Astrocyte (in vitro differentiated cells and primary cell): Measurements from ENCODE around the gene KIAA0513. TPM values are rescaled to one million over a fixed set of nuclear protein-coding genes. Genes with fewer than 3 reads are reported as not detected.

Experiments
- DNase-seq: peaks from one replicate; pipeline ENCODE4 v3.0.0-alpha.2; 2010; ENCODE audit warnings: low read depth
- FAIRE-seq: peaks from 2 replicates; lab custom pipeline; 2011; peaks lifted over from hg19 to GRCh38; lab: Jason Lieb, UNC
- H2AFZ ChIP-seq: 2 replicates; pipeline ENCODE4 v1.6.0; 2012; ENCODE audit warnings: low read depth, low read length, inconsistent platforms
- H3K27ac ChIP-seq: 2 replicates; pipeline ENCODE4 v1.5.1; 2011; ENCODE audit warnings: low read depth, low read length, inconsistent platforms
- H3K27me3 ChIP-seq: 2 replicates; pipeline ENCODE4 v1.6.0; 2011; ENCODE audit warnings: low read length, inconsistent platforms; ENCODE audit not compliant: insufficient read depth
- H3K36me3 ChIP-seq: 2 replicates; pipeline ENCODE4 v1.5.1; 2011; ENCODE audit warnings: low read length, inconsistent platforms; ENCODE audit not compliant: insufficient read depth
- H3K4me1 ChIP-seq: 2 replicates; pipeline ENCODE4 v1.5.1; 2011; ENCODE audit warnings: low read length, inconsistent platforms; ENCODE audit not compliant: insufficient read depth
- H3K4me2 ChIP-seq: 2 replicates; pipeline ENCODE4 v1.6.0; 2012; ENCODE audit warnings: low read length, inconsistent platforms
- H3K4me3 ChIP-seq: 2 replicates; pipeline ENCODE4 v1.5.1; 2011; ENCODE audit warnings: low read depth, mild to moderate bottlenecking, low read length, inconsistent platforms; ENCODE audit not compliant: insufficient read depth
- H3K79me2 ChIP-seq: 2 replicates; pipeline ENCODE4 v1.6.0; 2012; ENCODE audit warnings: mild to moderate bottlenecking, low read length, inconsistent platforms; ENCODE audit not compliant: insufficient read depth
- H3K9ac ChIP-seq: 2 replicates; pipeline ENCODE4 v1.6.0; 2012; ENCODE audit warnings: mild to moderate bottlenecking, low read length, inconsistent platforms
- H3K9me3 ChIP-seq: 2 replicates; pipeline ENCODE4 v1.5.1; 2012; ENCODE audit warnings: low read depth, mild to moderate bottlenecking, low read length, inconsistent platforms; ENCODE audit not compliant: insufficient read depth
- H4K20me1 ChIP-seq: 2 replicates; pipeline ENCODE4 v1.6.0; 2012; ENCODE audit warnings: low read length, inconsistent platforms; ENCODE audit not compliant: insufficient read depth
- H3K27ac Mint-ChIP-seq: one replicate; pipeline ENCODE4 v1.8.0; 2021; ENCODE audit warnings: mild to moderate bottlenecking, mixed read lengths; ENCODE audit not compliant: unreplicated experiment
- H3K27me3 Mint-ChIP-seq: one replicate; pipeline ENCODE4 v1.8.0; 2021; ENCODE audit warnings: low read depth, mixed read lengths; ENCODE audit not compliant: unreplicated experiment
- H3K36me3 Mint-ChIP-seq: one replicate; pipeline ENCODE4 v1.8.0; 2021; ENCODE audit warnings: low read depth, mixed read lengths; ENCODE audit not compliant: unreplicated experiment
- H3K4me1 Mint-ChIP-seq: one replicate; pipeline ENCODE4 v1.8.0; 2021; ENCODE audit warnings: low read depth, mixed read lengths; ENCODE audit not compliant: unreplicated experiment
- H3K4me3 Mint-ChIP-seq: one replicate; pipeline ENCODE4 v1.8.0; 2021; ENCODE audit warnings: mild to moderate bottlenecking, moderate library complexity, mixed read lengths; ENCODE audit not compliant: unreplicated experiment
- H3K9me3 Mint-ChIP-seq: one replicate; pipeline ENCODE4 v1.8.0; 2021; ENCODE audit warnings: mild to moderate bottlenecking, mixed read lengths; ENCODE audit not compliant: unreplicated experiment
- EZH2 ChIP-seq: IDR thresholded peaks from 2 replicates; pipeline ENCODE4 v1.6.1; 2012; ENCODE audit warnings: mild to moderate bottlenecking, low read length, inconsistent platforms; ENCODE audit not compliant: insufficient read depth
- total RNA-seq: library from RNA; stranded (reverse); gene quantifications from 2 replicates; pipeline ENCODE4 v1.2.1, GENCODE V29; 2021
- TF ChIP-seq, protein P1 (sequence below): IDR thresholded peaks from 2 replicates; pipeline ENCODE4 v1.5.1; 2011; ENCODE audit warnings: low read depth, mild to moderate bottlenecking, inconsistent platforms, low read length, moderate library complexity; ENCODE audit not compliant: insufficient read depth

Gene KIAA0513
- total RNA-seq, 1 donor from 2014 or later, result 7.5 TPM

- H4K20me1 ChIP-seq, result peaks cover 23% of the 10 kb centered on the region
- no peaks in the 10 kb centered on the region for H3K9me3 ChIP-seq
- peaks cover 13% of the 10 kb centered on the region for H3K4me1 ChIP-seq
- H3K4me1 Mint-ChIP-seq, result peaks cover 8% of the 10 kb centered on the region
- no peak overlapping the region for H3K4me2 ChIP-seq
- FAIRE-seq (no peak), DNase-seq (no peak)
- H3K9me3 Mint-ChIP-seq, result no peaks in the 10 kb centered on the region
- TF ChIP-seq, protein P1, sequence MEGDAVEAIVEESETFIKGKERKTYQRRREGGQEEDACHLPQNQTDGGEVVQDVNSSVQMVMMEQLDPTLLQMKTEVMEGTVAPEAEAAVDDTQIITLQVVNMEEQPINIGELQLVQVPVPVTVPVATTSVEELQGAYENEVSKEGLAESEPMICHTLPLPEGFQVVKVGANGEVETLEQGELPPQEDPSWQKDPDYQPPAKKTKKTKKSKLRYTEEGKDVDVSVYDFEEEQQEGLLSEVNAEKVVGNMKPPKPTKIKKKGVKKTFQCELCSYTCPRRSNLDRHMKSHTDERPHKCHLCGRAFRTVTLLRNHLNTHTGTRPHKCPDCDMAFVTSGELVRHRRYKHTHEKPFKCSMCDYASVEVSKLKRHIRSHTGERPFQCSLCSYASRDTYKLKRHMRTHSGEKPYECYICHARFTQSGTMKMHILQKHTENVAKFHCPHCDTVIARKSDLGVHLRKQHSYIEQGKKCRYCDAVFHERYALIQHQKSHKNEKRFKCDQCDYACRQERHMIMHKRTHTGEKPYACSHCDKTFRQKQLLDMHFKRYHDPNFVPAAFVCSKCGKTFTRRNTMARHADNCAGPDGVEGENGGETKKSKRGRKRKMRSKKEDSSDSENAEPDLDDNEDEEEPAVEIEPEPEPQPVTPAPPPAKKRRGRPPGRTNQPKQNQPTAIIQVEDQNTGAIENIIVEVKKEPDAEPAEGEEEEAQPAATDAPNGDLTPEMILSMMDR, result no peak
- no peak for TF ChIP-seq EZH2
- H3K27me3 Mint-ChIP-seq, result peaks cover 10% of the 10 kb centered on the region
- H3K27ac Mint-ChIP-seq, result no peak overlapping the region
- H3K4me3 ChIP-seq, result no peak overlapping the region
- no peak overlapping the region for H3K9ac ChIP-seq
- H3K79me2 ChIP-seq, result no peaks in the 10 kb centered on the region
- peaks cover 4% of the 10 kb centered on the region for H3K36me3 Mint-ChIP-seq
- H3K27ac ChIP-seq, result no peak overlapping the region
- H3K27me3 ChIP-seq, result no peaks in the 10 kb centered on the region
- no peak overlapping the region for H3K4me3 Mint-ChIP-seq
- H3K36me3 ChIP-seq, result no peaks in the 10 kb centered on the region
- H2AFZ ChIP-seq, result no peak overlapping the region
Observed at GRCh38 chr16:85058909-85059308, 31.3 kb downstream of the KIAA0513 start.

DNA sequence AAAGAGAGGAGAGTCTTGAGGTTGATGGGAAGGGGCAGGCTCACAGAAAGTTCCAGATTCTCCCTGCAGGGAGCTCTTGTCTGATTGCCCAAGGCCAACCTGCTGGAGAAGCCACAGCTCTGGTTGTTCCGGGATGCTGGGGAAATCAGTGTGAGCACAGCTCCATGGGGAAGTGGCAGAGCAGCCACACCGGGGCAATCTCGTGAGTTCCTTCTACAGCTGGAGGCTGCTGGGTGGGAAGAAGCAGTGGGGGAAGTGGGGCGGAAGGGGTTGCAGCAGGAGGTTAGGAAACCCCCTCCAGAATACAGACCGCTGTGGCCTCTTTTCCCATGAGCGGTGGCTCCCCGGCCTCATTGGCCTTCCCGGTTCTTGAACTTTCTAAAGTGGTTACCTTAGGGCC is 34.0 kb downstream of the KIAA0513 start:
- H3K36me3 Mint-ChIP-seq, result peaks cover 10% of the 10 kb centered on the region
- Histone ChIP-seq H3K9ac (no peak overlapping the region), H3K27me3 (no peaks in the 10 kb centered on the region), H3K4me3 (no peak overlapping the region), H4K20me1 (peaks cover 14% of the 10 kb centered on the region), H3K79me2 (no peaks in the 10 kb centered on the region), H3K36me3 (no peaks in the 10 kb centered on the region), H3K4me2 (no peak overlapping the region), H2AFZ (no peak overlapping the region), H3K9me3 (no peaks in the 10 kb centered on the region), H3K4me1 (no peaks in the 10 kb centered on the region), H3K27ac (no peak overlapping the region)
- no peak for FAIRE-seq
- H3K9me3 Mint-ChIP-seq, result no peaks in the 10 kb centered on the region
- no peak for DNase-seq
- H3K27me3 Mint-ChIP-seq, result peaks cover 18% of the 10 kb centered on the region
- H3K4me3 Mint-ChIP-seq, result no peak overlapping the region
- no peak for TF ChIP-seq EZH2
- TF ChIP-seq, protein P1, result no peak
- no peak overlapping the region for H3K27ac Mint-ChIP-seq
- no peaks in the 10 kb centered on the region for H3K4me1 Mint-ChIP-seq

GRCh38 chr16:85062323-85062722 is 34.7 kb downstream of the KIAA0513 start:
- Mint-ChIP-seq H3K36me3 (peaks cover 11% of the 10 kb centered on the region), H3K4me3 (no peak overlapping the region), H3K4me1 (no peaks in the 10 kb centered on the region), H3K9me3 (no peaks in the 10 kb centered on the region), H3K27ac (no peak overlapping the region), H3K27me3 (peaks cover 20% of the 10 kb centered on the region)
- Histone ChIP-seq H3K9ac (no peak overlapping the region), H3K27me3 (no peaks in the 10 kb centered on the region), H3K36me3 (no peaks in the 10 kb centered on the region), H4K20me1 (peaks cover 9% of the 10 kb centered on the region), H2AFZ (no peak overlapping the region), H3K9me3 (no peaks in the 10 kb centered on the region), H3K4me3 (no peak overlapping the region), H3K27ac (no peak overlapping the region), H3K79me2 (no peaks in the 10 kb centered on the region), H3K4me2 (no peak overlapping the region), H3K4me1 (no peaks in the 10 kb centered on the region)
- FAIRE-seq, result no peak
- DNase-seq, result no peak
- TF ChIP-seq, protein P1, result no peak
- TF ChIP-seq EZH2, result no peak
